HL-60/S4 treated with retinoic acid at 250 ng/mL for 4 days and 3 days (cell line): ENCODE data around the gene ABHD10.

Source experiments
- in situ Hi-C: fragments of 300-500 bp; cut with MboI; formaldehyde crosslinking; loops from 2 replicates; pipeline ENCODE4 v1.7.0; 2022; ENCODE audit warnings: low sequenced_read_pairs

Gene ABHD10

DNA sequence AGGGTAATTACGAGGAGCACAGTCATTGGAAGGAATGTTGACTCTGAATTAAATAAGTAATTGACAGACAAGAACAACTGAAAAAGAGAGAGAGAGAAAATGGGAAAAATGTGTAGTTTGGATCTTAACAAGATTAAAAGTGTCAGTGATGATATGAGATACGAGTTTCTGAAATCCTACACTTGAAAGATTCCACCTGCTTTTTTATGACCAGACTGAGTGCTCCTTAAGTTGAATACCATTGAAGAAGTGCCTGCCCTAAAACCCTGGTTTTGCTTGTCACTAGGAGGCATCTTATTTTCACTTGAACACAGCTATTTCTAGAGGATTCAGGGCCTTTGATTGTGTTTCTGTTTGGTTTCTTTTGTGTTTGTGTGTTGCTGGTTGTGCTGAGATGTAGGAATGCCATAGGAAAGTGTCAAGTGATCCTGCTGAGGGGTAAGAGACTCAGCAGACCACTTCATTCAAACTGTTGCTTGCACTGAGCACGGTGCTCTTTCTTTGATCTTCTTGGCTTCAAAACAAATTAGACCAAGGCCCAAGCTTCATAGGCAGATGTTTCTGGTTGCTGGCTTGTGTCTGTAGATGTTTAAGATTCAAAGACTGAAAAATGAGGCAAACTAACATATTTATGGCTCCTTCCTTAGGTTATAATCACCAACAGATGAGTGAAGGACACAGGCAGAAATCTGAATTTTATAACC is 17.2 kb upstream of the ABHD10 start:
- in situ Hi-C loops = loop anchor here (25.0 kb wide), 1 partner anchor 249 kb away; no protein-coding TSS in a partner anchor

DNA sequence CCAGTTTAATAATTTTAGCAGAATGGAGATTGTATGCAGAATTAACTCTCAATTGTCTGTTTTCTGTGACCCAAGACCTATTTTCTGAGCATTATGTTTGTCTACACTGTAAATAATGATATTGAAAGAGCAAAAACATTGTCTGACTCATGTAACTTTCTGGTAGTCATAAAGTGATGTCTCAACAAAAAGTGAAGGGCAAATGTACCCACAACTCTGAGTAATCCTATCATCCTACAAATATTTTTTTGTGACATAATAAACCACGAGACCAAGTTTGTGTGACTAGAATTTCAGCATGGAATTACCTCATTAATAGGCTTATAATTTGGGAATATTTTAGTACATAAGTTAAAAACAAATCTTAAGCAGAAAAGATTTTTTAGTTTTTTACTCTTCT is 15.4 kb upstream of the ABHD10 start:
- in situ Hi-C loops = loop anchor here (25.0 kb wide), 1 partner anchor 251 kb away; no protein-coding TSS in a partner anchor

- in situ Hi-C loops = loop anchor here (25.0 kb wide), 1 partner anchor 253 kb away; no protein-coding TSS in a partner anchor
These were observed 13.3 kb upstream of the ABHD10 start for GRCh38 chr3:111965484-111965883.

DNA sequence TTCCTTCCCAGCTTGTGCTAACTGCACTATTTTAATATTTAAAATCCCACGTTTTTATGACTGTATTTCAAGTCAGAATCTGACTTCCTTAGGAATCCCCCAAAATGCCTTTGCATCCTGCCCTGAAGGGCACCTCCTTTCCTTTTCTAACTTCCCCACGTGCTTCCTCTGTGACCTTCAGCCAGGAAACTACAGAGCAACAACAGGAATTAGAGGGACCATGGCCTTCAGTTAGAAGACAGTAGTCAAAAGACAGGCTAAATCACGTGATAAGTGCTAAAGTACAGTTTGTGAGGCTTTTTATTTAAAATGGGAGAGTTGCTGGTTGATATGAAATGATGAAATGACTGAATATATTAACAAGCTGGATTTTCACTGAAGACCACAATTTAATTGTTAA is 11.8 kb upstream of the ABHD10 start:
- in situ Hi-C loops = loop anchor here (25.0 kb wide), 1 partner anchor 255 kb away; no protein-coding TSS in a partner anchor

DNA sequence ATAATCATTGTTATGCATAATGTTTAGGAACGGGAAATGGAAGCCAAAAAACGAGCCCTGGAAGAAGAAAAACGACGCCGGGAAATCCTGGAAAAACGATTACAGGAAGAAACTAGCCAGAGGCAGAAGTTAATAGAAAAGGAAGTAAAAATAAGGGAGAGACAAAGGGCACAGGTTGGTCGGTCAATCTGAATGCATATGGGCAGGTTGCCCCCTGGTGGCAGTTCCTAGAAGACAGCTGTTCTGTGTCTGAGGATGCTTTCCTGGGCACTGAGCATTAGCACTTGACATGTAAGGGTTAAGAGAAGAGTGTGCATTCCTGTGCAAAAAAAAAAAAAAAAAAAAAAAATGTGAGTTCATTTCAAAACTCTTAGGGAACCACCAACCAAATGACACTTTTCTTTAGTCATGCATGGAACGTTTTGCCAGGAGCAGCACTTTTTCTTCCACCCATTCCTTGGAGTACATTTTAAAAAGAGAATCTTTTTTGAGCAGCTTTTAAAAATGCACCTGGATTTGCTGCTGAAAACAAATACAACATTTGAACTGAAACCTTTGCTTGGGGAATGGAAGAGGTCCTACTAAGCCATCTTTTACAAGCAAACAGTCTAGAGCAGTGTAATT is 11.1 kb upstream of the ABHD10 start:
- in situ Hi-C loops = loop anchor here (25.0 kb wide), 1 partner anchor 255 kb away; no protein-coding TSS in a partner anchor

DNA sequence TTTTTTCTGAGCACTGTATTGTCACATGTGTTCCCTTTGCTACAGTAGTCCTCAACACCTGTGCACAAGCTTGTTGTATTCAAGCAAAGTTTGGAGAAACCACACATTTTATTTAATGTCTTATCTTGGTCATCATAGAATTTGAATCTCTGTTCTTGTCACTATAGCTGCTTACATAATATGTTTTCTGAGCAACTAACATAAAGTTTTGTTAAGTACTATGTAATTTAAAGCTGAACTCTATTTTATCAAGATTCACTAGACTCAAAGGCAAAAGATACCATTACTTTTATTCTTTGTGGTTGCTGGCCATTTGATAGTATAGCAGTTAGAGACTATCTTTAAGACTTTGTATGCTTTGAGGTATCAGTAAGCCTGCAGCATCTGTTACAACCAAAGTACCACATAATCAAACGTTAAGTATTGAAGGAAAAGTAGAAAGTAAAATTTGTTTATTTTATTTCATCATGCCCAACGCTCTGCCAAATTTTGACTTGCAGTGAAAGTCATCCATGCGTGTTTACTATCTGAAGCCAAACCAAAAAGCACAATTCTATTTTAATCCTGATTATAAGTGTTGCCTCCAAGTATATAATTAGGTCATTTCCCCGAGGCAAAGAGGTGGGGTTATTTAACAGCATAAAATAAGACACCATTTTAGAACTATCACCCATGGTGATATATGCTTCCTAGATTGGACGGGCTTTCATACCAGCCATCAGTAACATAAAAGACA is 10.3 kb upstream of the ABHD10 start:
- in situ Hi-C loops = loop anchor here (25.0 kb wide), 1 partner anchor 256 kb away; no protein-coding TSS in a partner anchor

GRCh38 chr3:111970376-111970775 is 8.4 kb upstream of the ABHD10 start:
- in situ Hi-C loops = loop anchor here (25.0 kb wide), 1 partner anchor 258 kb away; no protein-coding TSS in a partner anchor

GRCh38 chr3:111971533-111972130 is 7.2 kb upstream of the ABHD10 start:
- in situ Hi-C loops = loop anchor here (25.0 kb wide), 1 partner anchor 259 kb away; no protein-coding TSS in a partner anchor

GRCh38 chr3:111972891-111973290 is 5.9 kb upstream of the ABHD10 start:
- in situ Hi-C loops = loop anchor here (25.0 kb wide), 1 partner anchor 261 kb away; no protein-coding TSS in a partner anchor

DNA sequence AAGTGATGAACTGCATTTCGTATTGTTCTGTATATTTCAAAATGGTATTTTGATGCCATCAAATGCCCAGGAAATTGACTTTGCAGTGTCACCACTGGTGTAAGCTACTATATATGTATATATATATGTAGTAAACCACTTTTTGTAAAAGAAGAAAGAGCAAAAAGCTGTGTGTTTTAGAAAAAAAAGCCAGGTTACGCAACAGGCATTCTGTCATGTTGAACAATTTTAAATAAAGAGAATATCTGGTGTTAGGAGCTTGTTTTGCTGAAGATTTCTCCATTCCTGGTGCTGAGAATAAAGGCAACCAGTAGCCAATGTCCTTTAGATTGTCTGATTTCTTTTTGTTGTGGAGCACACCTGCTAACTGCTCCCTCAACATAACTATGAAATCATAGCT is 3.7 kb upstream of the ABHD10 start:
- in situ Hi-C loops = no loop called here

- in situ Hi-C loops = no loop called here
These were observed 2.6 kb upstream of the ABHD10 start for GRCh38 chr3:111976254-111976653.

DNA sequence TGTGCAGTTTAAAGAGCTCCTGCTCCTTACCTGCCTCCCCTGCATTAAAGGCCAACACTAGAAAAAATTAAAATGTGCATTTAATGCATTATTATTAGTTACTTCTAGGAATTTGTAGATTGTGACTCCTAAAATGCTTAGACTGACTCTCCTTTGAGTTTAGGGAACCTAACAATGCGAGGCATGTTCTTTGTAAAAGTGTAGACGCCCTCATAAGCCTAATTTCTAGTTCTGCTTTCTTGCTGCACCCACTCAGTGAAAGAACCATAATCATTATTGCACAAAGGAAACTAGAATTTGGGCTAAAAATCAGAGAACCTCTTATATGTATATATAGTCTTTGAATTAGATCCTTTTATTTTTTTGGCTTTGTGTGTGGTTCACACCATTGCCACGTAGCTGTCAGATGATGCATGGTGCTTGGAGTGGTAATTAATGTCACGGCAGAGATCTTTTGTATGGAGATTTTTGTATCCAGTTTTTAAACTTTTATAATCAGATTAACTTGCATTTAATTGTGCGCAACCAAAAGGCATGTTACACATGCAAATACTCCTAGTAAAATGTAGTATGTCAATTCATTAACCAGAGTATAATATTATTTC is 710 bp downstream of the ABHD10 start:
- in situ Hi-C loops = no loop called here

DNA sequence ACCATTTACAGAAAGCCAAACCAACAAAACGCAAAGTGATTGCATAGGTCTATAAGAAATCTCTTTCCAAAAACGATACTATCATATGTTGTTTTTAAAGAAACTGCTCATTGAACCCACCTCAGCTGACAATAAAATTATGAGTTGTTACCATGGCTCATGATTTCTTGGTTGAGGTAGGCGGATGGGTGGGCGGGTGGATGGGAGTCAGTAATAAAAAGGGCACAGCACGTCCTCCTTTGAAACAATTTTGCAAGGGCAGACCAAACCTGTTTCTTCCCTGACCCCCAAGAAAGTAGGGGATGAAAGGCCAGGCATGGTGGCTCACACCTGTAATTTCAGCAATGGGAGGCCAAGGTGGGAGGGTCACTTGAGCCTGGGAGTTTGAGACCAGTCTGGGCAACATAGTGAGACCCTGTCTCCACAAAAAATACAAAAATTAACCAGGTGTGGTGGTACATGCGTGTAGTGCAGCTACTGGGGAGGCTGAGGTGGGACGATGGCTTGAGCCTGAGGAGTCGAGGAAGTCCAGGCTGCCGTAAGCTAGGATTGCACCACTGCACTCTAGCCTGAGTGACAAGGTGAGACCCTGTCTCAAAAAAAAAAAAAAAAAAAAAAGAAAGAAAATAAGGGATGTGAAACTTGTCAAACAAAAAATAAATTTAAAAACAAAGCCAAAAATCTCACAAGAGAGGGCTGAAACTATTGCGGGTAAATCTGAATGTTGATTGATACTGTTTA is 2.1 kb downstream of the ABHD10 start:
- in situ Hi-C loops = no loop called here

- in situ Hi-C loops = no loop called here
These were observed 2.6 kb downstream of the ABHD10 start for GRCh38 chr3:111981457-111981763.

DNA sequence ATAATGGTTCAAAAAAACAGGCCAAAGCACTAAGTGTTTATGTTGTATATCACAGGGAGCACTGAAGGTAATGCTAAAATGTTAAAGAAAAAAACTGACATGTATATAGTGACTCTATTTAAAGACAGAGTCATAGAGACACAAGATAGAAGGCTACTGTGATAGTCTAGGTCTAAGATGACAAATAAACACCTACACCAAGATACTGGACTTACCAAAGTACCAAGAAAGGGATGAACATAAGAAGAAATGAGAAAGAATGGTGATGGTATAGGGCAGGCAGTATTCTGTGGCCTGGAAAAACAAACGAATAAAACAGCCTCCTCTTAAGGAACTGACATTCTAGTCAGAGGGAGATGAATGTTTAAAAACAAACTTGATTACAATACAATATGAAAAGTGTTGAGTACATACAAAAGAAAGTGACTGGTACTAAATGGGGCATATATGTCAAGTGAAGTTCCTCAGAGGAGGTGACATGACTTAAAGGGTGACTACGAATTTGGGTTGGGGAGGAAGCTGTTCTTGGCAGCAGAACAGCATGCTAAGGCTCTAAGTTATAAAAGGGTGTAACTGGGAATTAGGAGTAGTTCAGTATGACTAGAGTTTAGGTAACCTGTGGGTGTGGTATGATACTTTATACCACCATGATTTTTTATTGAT is 5.9 kb downstream of the ABHD10 start:
- in situ Hi-C loops = no loop called here

- in situ Hi-C loops = no loop called here
These were observed 8.0 kb downstream of the ABHD10 start for GRCh38 chr3:111986800-111987199.

DNA sequence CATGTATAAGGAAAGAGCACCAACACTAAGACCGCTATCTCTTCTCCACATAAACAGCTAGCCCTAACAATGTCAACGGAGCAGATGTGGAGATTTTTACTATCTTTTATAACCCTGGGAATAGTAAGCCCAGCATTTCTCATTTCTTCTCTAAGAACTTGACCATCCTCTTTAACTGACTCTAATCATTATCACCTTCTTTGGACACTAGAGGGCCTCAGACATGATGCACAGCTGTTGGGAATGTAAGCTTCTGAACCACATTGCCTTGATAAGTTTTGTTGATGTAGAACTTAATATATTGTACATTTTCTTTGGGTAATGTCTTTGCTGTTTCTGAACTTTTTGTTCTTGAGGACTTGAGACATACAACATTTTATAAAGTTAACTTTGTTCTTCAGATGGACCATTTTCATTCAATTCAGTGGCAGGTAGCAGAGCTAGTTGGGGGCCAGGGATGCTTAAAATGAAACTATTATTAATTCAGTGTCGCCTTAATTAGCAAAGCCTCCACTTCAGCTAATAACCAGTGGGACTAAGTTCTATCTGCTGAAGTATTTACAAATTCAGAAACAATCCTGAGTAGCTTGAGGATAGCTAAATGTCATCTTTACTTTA is 10.3 kb downstream of the ABHD10 start:
- in situ Hi-C loops = no loop called here

DNA sequence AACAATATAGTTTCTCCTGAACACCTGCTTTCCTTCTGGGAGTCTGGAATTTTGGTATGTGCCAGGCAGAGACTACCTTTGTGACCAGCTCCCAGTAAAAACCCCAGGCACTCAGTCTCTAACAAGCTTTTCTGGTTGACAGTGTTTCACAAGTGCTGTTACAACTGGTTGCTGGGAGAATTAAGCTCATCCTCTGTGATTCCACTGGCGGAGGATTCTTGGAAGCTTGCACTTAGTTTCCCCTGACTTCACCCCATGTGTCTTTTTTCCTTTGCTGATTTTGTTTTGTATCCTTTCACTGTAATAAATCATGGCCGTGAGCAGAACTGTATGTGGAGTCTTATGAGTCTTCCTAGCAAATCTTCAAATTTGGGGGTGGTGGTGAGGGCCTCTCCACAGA is 14.2 kb downstream of the ABHD10 start:
- in situ Hi-C loops = no loop called here
